Prostate gland (tissue), 2 donors: ENCODE results near the gene FOSL2.

Experiments used
- CTCF ChIP-seq, 4 experiments: fragments of 200-600 bp in 2 of 4; fragments of 450-650 bp in 2 of 4; sonication (generic) in 2 of 4; IDR thresholded peaks; 1 replicate in 3 of 4; 2 replicates in 1 of 4; pipeline ENCODE4 v1.5.1; 2016 to 2019; ENCODE audit warnings: antibody characterized with exemption in 4 of 4, mild to moderate bottlenecking in 2 of 4, moderate library complexity in 2 of 4
- POLR2A ChIP-seq: fragments of 450-650 bp; IDR thresholded peaks from one replicate; pipeline ENCODE4 v1.6.1; 2016; ENCODE audit warnings: antibody characterized with exemption, mild to moderate bottlenecking
- POLR2AphosphoS5 ChIP-seq: sonication (generic); formaldehyde crosslinking; IDR thresholded peaks from one replicate; pipeline ENCODE4 v1.6.1; 2017; ENCODE audit warnings: antibody characterized with exemption

DNA sequence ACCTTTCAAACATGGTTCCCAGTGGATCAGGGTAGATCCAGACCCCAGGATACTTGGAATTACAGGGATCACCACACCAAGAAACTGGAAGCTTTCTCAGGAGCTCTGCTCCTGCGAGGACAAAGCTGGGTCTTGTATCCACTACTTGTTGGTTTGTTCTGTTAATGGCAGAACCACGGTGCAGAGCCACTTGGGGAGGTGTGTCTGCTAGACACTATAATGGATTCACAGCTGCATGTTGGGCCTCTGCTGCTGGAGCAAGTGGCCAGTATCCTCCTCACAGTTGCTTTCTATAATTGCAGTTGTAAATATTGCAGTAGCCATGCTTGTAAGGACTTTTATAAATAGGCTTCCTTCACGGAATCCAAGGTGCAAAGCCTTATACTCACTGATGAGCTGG lies 12.9 kb downstream of the FOSL2 start:
- no peak for TF ChIP-seq POLR2A
- no peak for TF ChIP-seq CTCF (IDR thresholded peaks at IDR 0.05)
- no peak for TF ChIP-seq POLR2AphosphoS5
